B cell (primary cell): ENCODE data around the gene GPR33. TPM values are rescaled to one million over a fixed set of nuclear protein-coding genes. Genes with fewer than 3 reads are reported as not detected.

Source experiments
- ATAC-seq: fragments of 200-7000 bp; cut with Tn5 transposase; one replicate; pipeline ENCODE4 v1.10.0; 2021; ENCODE audit warnings: low read depth, mild to moderate bottlenecking, moderate number of reproducible peaks, moderate library complexity
- CTCF ChIA-PET: fragments of 350-600 bp; sonication (Branson Sonifier 250); formaldehyde crosslinking; loops from one replicate; lab custom pipeline; 2021; ENCODE audit warnings: antibody characterized with exemption, inconsistent platforms; lab: Charles Lee
- POLR2A ChIA-PET: fragments of 350-600 bp; sonication (Branson Sonifier 250); formaldehyde crosslinking; loops from one replicate; lab custom pipeline; 2021; ENCODE audit warnings: antibody characterized with exemption; lab: Charles Lee
- DNase-seq: peaks from one replicate; pipeline ENCODE4 v3.0.0; 2013
- H2AFZ ChIP-seq: 2 replicates; pipeline ENCODE4 v1.6.1; 2012; ENCODE audit warnings: mild to moderate bottlenecking, low read depth, low read length; ENCODE audit not compliant: insufficient read depth, poor library complexity, severe bottlenecking
- H3K27ac ChIP-seq, 2 donors: 1 replicate in 1 of 2; 2 replicates in 1 of 2; pipeline ENCODE4 v1.5.1; 2012 to 2013; ENCODE audit warnings: low read length in 2 of 2, mild to moderate bottlenecking in 2 of 2, moderate library complexity in 1 of 2
- H3K27me3 ChIP-seq, 4 experiments: fragments of 200-600 bp in 1 of 4; sonication (generic) in 1 of 4; replicated peaks in 1 of 4; 1 replicate in 2 of 4; 2 replicates in 2 of 4; pipeline versions ENCODE4 v1.6.1 to v1.7.0; 2013 to 2016; ENCODE audit warnings: low read length in 3 of 4, mild to moderate bottlenecking in 2 of 4, mixed read lengths in 1 of 4, moderate library complexity in 1 of 4; ENCODE audit not compliant: insufficient read depth in 4 of 4, control insufficient read depth in 3 of 4; ENCODE audit errors: control extremely low read depth in 1 of 4
- H3K36me3 ChIP-seq, 2 experiments: replicated peaks in 1 of 2; 1 replicate in 1 of 2; 2 replicates in 1 of 2; pipeline versions ENCODE4 v1.6.1 to v1.7.1; 2013; ENCODE audit warnings: low read length in 1 of 2; ENCODE audit not compliant: insufficient read depth in 2 of 2, control insufficient read depth in 1 of 2; ENCODE audit errors: control extremely low read depth in 1 of 2, extremely low read depth in 1 of 2
- H3K4me1 ChIP-seq, 2 donors: fragments of 200-600 bp in 1 of 2; sonication (generic) in 1 of 2; 1 replicate in 1 of 2; 2 replicates in 1 of 2; pipeline versions ENCODE4 v1.5.1 to v1.6.1; 2013 to 2017; ENCODE audit warnings: low read length in 2 of 2; ENCODE audit not compliant: control insufficient read depth in 2 of 2, insufficient read depth in 2 of 2
- H3K4me2 ChIP-seq: replicated peaks from 2 replicates; pipeline ENCODE3; 2012; ENCODE audit warnings: mild to moderate bottlenecking, low read depth, low read length; ENCODE audit not compliant: poor library complexity, severe bottlenecking
- H3K4me3 ChIP-seq, 5 experiments: fragments of 200-600 bp in 1 of 5; sonication (generic) in 1 of 5; 1 replicate in 3 of 5; 2 replicates in 2 of 5; pipeline versions ENCODE4 v1.5.1 to v1.7.0; 2011 to 2016; ENCODE audit warnings: low read length in 4 of 5, mild to moderate bottlenecking in 4 of 5, low read depth in 2 of 5, control low read depth in 1 of 5, moderate library complexity in 1 of 5; ENCODE audit not compliant: insufficient read depth in 1 of 5; ENCODE audit errors: control extremely low read depth in 1 of 5, extremely low read depth in 1 of 5
- H3K79me2 ChIP-seq: fragments of 200-600 bp; sonication (generic); one replicate; pipeline ENCODE4 v1.6.0; 2016; ENCODE audit warnings: low read length; ENCODE audit not compliant: control insufficient read depth, insufficient read depth
- H3K9ac ChIP-seq: fragments of 200-600 bp; sonication (generic); 2 replicates; pipeline ENCODE4 v1.6.1; 2017; ENCODE audit warnings: mild to moderate bottlenecking, low read length, moderate library complexity
- H3K9me3 ChIP-seq, 3 donors: one replicate each; pipeline versions ENCODE4 v1.6.1 to v1.7.1; 2013; ENCODE audit warnings: low read length in 2 of 3; ENCODE audit not compliant: control insufficient read depth in 2 of 3, insufficient read depth in 1 of 3; ENCODE audit errors: control extremely low read depth in 1 of 3
- H4K20me1 ChIP-seq: 2 replicates; pipeline ENCODE4 v1.6.0; 2012; ENCODE audit warnings: mild to moderate bottlenecking, low read length; ENCODE audit not compliant: insufficient read depth, control insufficient read depth, poor library complexity, severe bottlenecking
- H3K27ac Mint-ChIP-seq: one replicate; pipeline ENCODE4 v1.8.0; 2021; ENCODE audit warnings: mixed read lengths
- H3K27me3 Mint-ChIP-seq: one replicate; pipeline ENCODE4 v1.8.0; 2021; ENCODE audit warnings: mixed read lengths
- H3K4me1 Mint-ChIP-seq: one replicate; pipeline ENCODE4 v1.8.0; 2021; ENCODE audit warnings: mixed read lengths
- H3K4me3 Mint-ChIP-seq: one replicate; pipeline ENCODE4 v1.8.0; 2021; ENCODE audit warnings: mixed read lengths
- H3K9me3 Mint-ChIP-seq: one replicate; pipeline ENCODE4 v1.8.0; 2022; ENCODE audit warnings: mixed read lengths; ENCODE audit not compliant: insufficient read depth
- CTCF ChIP-seq: fragments of 200-600 bp; IDR thresholded peaks from one replicate; pipeline ENCODE4 v1.8.0; 2022; ENCODE audit warnings: antibody characterized with exemption, mild to moderate bottlenecking
- EZH2 ChIP-seq: IDR thresholded peaks from 2 replicates; pipeline ENCODE4 v1.6.1; 2012; ENCODE audit warnings: borderline replicate concordance, low read depth, mild to moderate bottlenecking, moderate library complexity, low read length; ENCODE audit not compliant: insufficient read depth, poor library complexity, severe bottlenecking
- WGBS: methylation state at CpG from one replicate; pipeline ENCODE4 v1.1.5; 2013; ENCODE audit warnings: missing lambda C conversion rate; ENCODE audit not compliant: insufficient coverage; 5-methylcytosine and 5-hydroxymethylcytosine counted together
- intact Hi-C: fragments of 100-400 bp; cut with micrococcal nuclease; formaldehyde crosslinking; loops from one replicate; pipeline ENCODE4 v1.10.0; 2022
- polyA plus RNA-seq: library from polyadenylated mRNA; depleted of rRNA; stranded (reverse); fragments of >200 nt; gene quantifications from 2 replicates; pipeline ENCODE4 v1.2.3, GENCODE V29; 2012
- total RNA-seq, 2 donors: library from RNA; stranded (reverse); fragments of 120-200 nt in 1 of 2; gene quantifications; 1 replicate in 1 of 2; 2 replicates in 1 of 2; pipeline versions ENCODE4 v1.2.3 to v1.2.4, GENCODE V29; 2013 to 2022

The GPR33 gene
- total and polyA plus RNA-seq, 2 donors (not counting 1 experiment from before 2014, with no cell fraction given), result not detected

GRCh38 chr14:31527546-31527945, 39.7 kb upstream of the GPR33 start:
- TF ChIP-seq CTCF (no peak), EZH2 (no peak)
- Histone ChIP-seq H3K27me3 (no peaks in the 10 kb centered on the region), H3K4me2 (no peak overlapping the region), H3K79me2 (no peaks in the 10 kb centered on the region), H3K27ac (no peak overlapping the region), H2AFZ (no peak overlapping the region), H3K4me3 (no peak overlapping the region), H3K36me3 (no peaks in the 10 kb centered on the region), H4K20me1 (no peaks in the 10 kb centered on the region), H3K9ac (no peak overlapping the region), H3K4me1 (no peaks in the 10 kb centered on the region), H3K9me3 (peaks cover 0 to 7% (median 0%) of the 10 kb centered on the region in 3 donors)
- Mint-ChIP-seq H3K4me1 (no peaks in the 10 kb centered on the region), H3K27me3 (no peaks in the 10 kb centered on the region), H3K9me3 (no peaks in the 10 kb centered on the region), H3K27ac (no peak overlapping the region), H3K4me3 (no peak overlapping the region)
- POLR2A ChIA-PET, result no interaction called here
- intact Hi-C loops, result no loop called here
- WGBS, result 100% methylated on average over 1 of the region's 8 CpGs
- CTCF ChIA-PET, result interaction anchor here (1.6 kb wide), 1 partner anchor 725 kb away, joined by 3 read pairs; no protein-coding TSS in a partner anchor
- ATAC-seq, result no peak
- DNase-seq, result no peak

- no peak overlapping the region for H3K9ac ChIP-seq
- H3K9me3 Mint-ChIP-seq, result no peaks in the 10 kb centered on the region
- no peak overlapping the region for H3K27ac ChIP-seq
- no peak overlapping the region for H3K4me3 ChIP-seq
- no peak overlapping the region for H3K4me2 ChIP-seq
- H3K4me3 Mint-ChIP-seq, result no peak overlapping the region
- H3K79me2 ChIP-seq, result no peaks in the 10 kb centered on the region
- ATAC-seq, result no peak
- H3K4me1 ChIP-seq, result no peaks in the 10 kb centered on the region
- H3K27me3 Mint-ChIP-seq, result no peaks in the 10 kb centered on the region
- no peaks in the 10 kb centered on the region for H3K4me1 Mint-ChIP-seq
- POLR2A ChIA-PET, result no interaction called here
- peaks cover 0 to under 1% (median 0%) of the 10 kb centered on the region in 4 experiments for H3K27me3 ChIP-seq
- no peak for DNase-seq
- 95% methylated on average over 33 of the region's 33 CpGs for WGBS
- peaks cover 0 to 7% (median 0%) of the 10 kb centered on the region in 3 donors for H3K9me3 ChIP-seq
- no peak overlapping the region for H2AFZ ChIP-seq
- CTCF ChIA-PET, result no interaction called here
- H3K36me3 ChIP-seq, result no peaks in the 10 kb centered on the region
- TF ChIP-seq CTCF, result no peak
- TF ChIP-seq EZH2, result no peak
- H3K27ac Mint-ChIP-seq, result no peak overlapping the region
- intact Hi-C loops, result no loop called here
- no peaks in the 10 kb centered on the region for H4K20me1 ChIP-seq
Measured at GRCh38 chr14:31527087-31527486, 39.2 kb upstream of the GPR33 start.
